NOMO-1 treated with DMSO at 0.1 percent for 48 hours (cell line): ENCODE measurements around the gene CST5.
"Not testable (repeated sequence)": the region's sequence is repeated elsewhere in the genome, so short reads cannot be mapped to it uniquely, and the experiment has no call there.

ENCODE experiments used
- DNase-seq: peaks from one replicate; lab custom pipeline; 2025; ENCODE audit not compliant: unreplicated experiment; lab: John Stamatoyannopoulos, UW

CST5 gene

GRCh38 chr20:23879328-23879798, at the start of gene CST5:
Gene CST5, minus strand, starts transcription at chr20:23879748. Its CDS starts 72 bp downstream, at chr20:23879676.
- DNase-seq, result no peak

- DNase-seq, result no peak
Observed at GRCh38 chr20:23928788-23929187, 49.2 kb upstream of the CST5 start.

- no peak for DNase-seq
Observed at GRCh38 chr20:23928353-23928752, 48.8 kb upstream of the CST5 start.

- no peak for DNase-seq
Observed at GRCh38 chr20:23926944-23927872, 47.7 kb upstream of the CST5 start.

- DNase-seq, result no peak
Observed at GRCh38 chr20:23926526-23926880, 47.0 kb upstream of the CST5 start.

GRCh38 chr20:23925789-23926525, 46.4 kb upstream of the CST5 start:
- no peak for DNase-seq

GRCh38 chr20:23924751-23925150, 45.2 kb upstream of the CST5 start:
- no peak for DNase-seq

- DNase-seq, result no peak
Observed at GRCh38 chr20:23923891-23924435, 44.4 kb upstream of the CST5 start.

- DNase-seq, result no peak
Observed at GRCh38 chr20:23923311-23923710, 43.8 kb upstream of the CST5 start.

GRCh38 chr20:23920408-23921325, 41.1 kb upstream of the CST5 start:
- no peak for DNase-seq

GRCh38 chr20:23918896-23919295, 39.3 kb upstream of the CST5 start:
- no peak for DNase-seq

- no peak for DNase-seq
Observed at GRCh38 chr20:23918101-23918862, 38.7 kb upstream of the CST5 start.

- DNase-seq, result no peak
Observed at GRCh38 chr20:23917024-23917725, 37.6 kb upstream of the CST5 start.

- no peak for DNase-seq
Observed at GRCh38 chr20:23915844-23916243, 36.3 kb upstream of the CST5 start.

- DNase-seq, result not testable (repeated sequence)
Observed at GRCh38 chr20:23914469-23914868, 34.9 kb upstream of the CST5 start.

GRCh38 chr20:23910210-23910609, 30.7 kb upstream of the CST5 start:
- no peak for DNase-seq

- DNase-seq, result no peak
Observed at GRCh38 chr20:23909390-23909789, 29.8 kb upstream of the CST5 start.

- no peak for DNase-seq
Observed at GRCh38 chr20:23907579-23907978, 28.0 kb upstream of the CST5 start.

- DNase-seq, result not testable (repeated sequence)
Observed at GRCh38 chr20:23902396-23902795, 22.8 kb upstream of the CST5 start.
